HG03558 (cell line): ENCODE results near the gene KBTBD2.
"Not testable (repeated sequence)": the region's sequence is repeated elsewhere in the genome, so short reads cannot be mapped to it uniquely, and the experiment has no call there.

ENCODE experiments used
- ATAC-seq: cut with Tn5 transposase; IDR thresholded peaks from one replicate; pipeline ENCODE4 v1.9.1; 2021; ENCODE audit warnings: moderate number of reproducible peaks; ENCODE audit not compliant: unreplicated experiment; ENCODE audit errors: extremely low read depth

KBTBD2 gene

GRCh38 chr7:32894171-32894570 lies 2.6 kb upstream of the KBTBD2 start:
- ATAC-seq = no peak

GRCh38 chr7:32893722-32894121 lies 2.2 kb upstream of the KBTBD2 start:
- no peak for ATAC-seq

- ATAC-seq = no peak
These were observed 1.6 kb upstream of the KBTBD2 start for GRCh38 chr7:32893207-32893524.

GRCh38 chr7:32892521-32893206 lies 1.1 kb upstream of the KBTBD2 start:
- peak; percentile 18 for ATAC-seq

- ATAC-seq = peak; percentile 27
These were observed 400 bp upstream of the KBTBD2 start for GRCh38 chr7:32891800-32892520.

GRCh38 chr7:32890793-32891042 lies 842 bp downstream of the KBTBD2 start:
- no peak for ATAC-seq

GRCh38 chr7:32890010-32890792 lies 1.4 kb downstream of the KBTBD2 start:
- ATAC-seq = no peak

GRCh38 chr7:32888505-32888904 lies 3.1 kb downstream of the KBTBD2 start:
- ATAC-seq = no peak

GRCh38 chr7:32887395-32887794 lies 4.2 kb downstream of the KBTBD2 start:
- no peak for ATAC-seq

GRCh38 chr7:32881074-32881982 lies 10.2 kb downstream of the KBTBD2 start:
- no peak for ATAC-seq

- ATAC-seq = no peak
These were observed 12.1 kb downstream of the KBTBD2 start for GRCh38 chr7:32879460-32879859.

- ATAC-seq = not testable (repeated sequence)
These were observed 13.5 kb downstream of the KBTBD2 start for GRCh38 chr7:32878023-32878422.

- no peak for ATAC-seq
These were observed 19.1 kb downstream of the KBTBD2 start for GRCh38 chr7:32872421-32872820.

GRCh38 chr7:32871624-32872371 lies 19.8 kb downstream of the KBTBD2 start:
- ATAC-seq = peak; percentile 82

- ATAC-seq = no peak
These were observed 21.3 kb downstream of the KBTBD2 start for GRCh38 chr7:32870298-32870697.

- no peak for ATAC-seq
These were observed 21.8 kb downstream of the KBTBD2 start for GRCh38 chr7:32869716-32870115.

GRCh38 chr7:32868116-32868515 lies 23.4 kb downstream of the KBTBD2 start:
- no peak for ATAC-seq

GRCh38 chr7:32865448-32866030 lies 26.0 kb downstream of the KBTBD2 start:
- no peak for ATAC-seq

GRCh38 chr7:32863872-32864271 lies 27.7 kb downstream of the KBTBD2 start:
- ATAC-seq = not testable (repeated sequence)
